Neural progenitor cell (in vitro differentiated cells): ENCODE results near the gene COL11A2.

ENCODE experiments used
- CTCF ChIP-seq: fragments of 200-600 bp; sonication (generic); IDR thresholded peaks from 2 replicates; pipeline ENCODE4 v1.5.1; 2017; ENCODE audit warnings: antibody characterized with exemption, mild to moderate bottlenecking
- EZH2 ChIP-seq: fragments of 200-600 bp; sonication (generic); IDR thresholded peaks from 2 replicates; pipeline ENCODE4 v1.6.1; 2017; ENCODE audit warnings: antibody characterized with exemption, mild to moderate bottlenecking, moderate library complexity

GRCh38 chr6:33193619-33194018 lies 1.4 kb upstream of the COL11A2 start:
- no peak for TF ChIP-seq CTCF
- no peak for TF ChIP-seq EZH2
